SH-SY5Y (cell line): Measurements from ENCODE around the gene ITPRID2.

Source experiments
- GATA2 ChIP-seq: IDR thresholded peaks from 2 replicates; pipeline ENCODE4 v1.6.1; 2011; ENCODE audit warnings: mild to moderate bottlenecking, low read depth, low read length
- GATA3 ChIP-seq: IDR thresholded peaks from 2 replicates; pipeline ENCODE4 v1.6.1; 2011; ENCODE audit warnings: low read depth, mild to moderate bottlenecking, low read length, moderate library complexity

The ITPRID2 gene

DNA sequence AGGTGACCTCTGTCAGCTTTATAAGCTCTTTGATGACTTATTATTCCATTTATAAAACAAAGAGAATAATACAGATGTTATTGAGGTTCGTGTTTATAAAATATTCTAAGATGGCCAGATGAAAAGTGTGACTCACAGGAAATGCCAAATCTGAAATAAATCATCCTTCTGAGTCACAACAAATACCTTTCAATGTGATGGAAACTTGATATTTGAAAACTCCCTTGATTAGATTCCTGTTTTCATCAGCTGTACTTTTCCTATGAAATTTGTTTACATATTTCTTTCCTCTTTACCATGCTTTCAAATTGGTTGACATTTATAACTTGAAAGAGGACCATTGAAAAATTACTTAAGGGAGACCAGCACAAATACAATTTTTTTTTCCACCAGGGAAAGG is 63.5 kb downstream of the ITPRID2 start:
- TF ChIP-seq GATA2 (no peak), GATA3 (no peak)

DNA sequence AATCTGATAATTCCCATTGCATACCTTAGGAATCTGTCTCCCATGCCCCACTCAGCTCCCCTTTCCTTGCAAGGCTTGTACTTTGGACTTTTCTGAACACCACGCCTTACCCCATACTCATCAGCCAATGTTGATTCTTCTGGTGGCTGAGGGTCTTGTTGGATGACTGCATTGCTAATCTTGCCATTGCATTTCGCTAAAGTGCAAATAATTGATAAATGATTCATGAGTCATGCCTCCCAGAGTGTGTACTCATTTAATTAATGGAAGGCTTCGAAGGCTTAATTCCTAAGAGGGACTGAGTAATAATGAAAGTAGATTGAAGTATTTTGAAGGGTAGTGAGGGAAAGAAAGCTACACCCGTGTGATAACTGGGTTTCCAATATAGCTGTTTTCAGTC is 66.1 kb downstream of the ITPRID2 start:
- TF ChIP-seq GATA2 (no peak), GATA3 (no peak)

DNA sequence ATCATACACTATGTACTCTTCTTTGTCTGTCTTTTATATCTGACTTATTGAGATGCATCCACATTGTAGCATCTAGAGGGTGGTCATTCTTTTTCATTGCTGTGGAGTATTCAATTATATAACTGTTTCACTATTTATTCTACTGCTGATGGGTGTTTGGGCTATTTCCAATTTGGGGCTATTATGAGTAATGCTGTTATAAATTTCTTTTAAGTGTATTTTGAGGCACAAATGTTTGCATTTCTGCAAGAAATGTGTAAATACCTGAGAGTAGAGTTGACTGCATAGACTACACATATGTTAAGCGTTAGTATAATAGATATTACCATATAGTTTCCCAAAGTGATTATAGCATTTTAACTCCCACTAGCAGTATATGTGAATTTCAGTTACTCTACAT is 67.2 kb downstream of the ITPRID2 start:
- TF ChIP-seq GATA2, result no peak
- no peak for TF ChIP-seq GATA3

DNA sequence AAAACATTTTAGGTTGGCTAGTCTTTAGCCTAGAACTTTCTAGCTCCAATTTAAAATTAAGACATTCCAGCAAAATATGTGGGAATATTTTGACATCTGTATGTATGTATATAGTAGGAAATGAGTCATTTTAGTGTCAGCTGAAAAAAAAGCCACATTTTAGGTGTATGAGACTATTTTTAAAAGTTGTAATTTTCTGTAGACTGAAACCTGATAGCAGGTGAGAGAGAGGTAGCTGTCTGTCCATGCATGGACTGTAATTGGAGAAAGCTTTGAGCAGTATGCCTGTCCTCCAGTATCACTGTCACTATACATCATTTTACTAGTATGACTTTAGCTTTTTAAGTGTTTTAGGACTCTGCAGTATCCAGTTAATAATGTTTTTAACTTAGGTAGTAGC is 68.0 kb downstream of the ITPRID2 start:
- TF ChIP-seq GATA2, result no peak
- TF ChIP-seq GATA3, result no peak

DNA sequence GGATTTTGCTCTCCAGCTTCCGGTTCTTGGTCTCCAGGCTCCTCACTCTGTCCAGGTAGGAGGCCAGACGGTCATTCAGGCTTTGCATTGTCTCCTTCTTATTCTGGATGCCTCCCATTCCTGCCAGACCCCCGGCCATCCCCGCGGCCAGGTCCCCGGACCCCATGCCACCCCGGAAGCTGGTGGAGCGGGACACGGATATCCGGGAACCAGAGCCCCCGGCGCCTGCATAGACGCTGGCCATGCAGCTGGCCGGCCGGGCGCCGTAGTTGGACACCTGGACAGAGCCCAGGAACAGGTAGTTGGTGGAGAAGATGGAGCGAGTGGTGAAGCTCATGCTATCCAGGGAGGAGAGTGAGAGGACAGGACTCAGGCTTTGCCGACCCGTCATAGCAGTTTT is 70.6 kb downstream of the ITPRID2 start:
- TF ChIP-seq GATA2, result no peak
- TF ChIP-seq GATA3, result no peak

DNA sequence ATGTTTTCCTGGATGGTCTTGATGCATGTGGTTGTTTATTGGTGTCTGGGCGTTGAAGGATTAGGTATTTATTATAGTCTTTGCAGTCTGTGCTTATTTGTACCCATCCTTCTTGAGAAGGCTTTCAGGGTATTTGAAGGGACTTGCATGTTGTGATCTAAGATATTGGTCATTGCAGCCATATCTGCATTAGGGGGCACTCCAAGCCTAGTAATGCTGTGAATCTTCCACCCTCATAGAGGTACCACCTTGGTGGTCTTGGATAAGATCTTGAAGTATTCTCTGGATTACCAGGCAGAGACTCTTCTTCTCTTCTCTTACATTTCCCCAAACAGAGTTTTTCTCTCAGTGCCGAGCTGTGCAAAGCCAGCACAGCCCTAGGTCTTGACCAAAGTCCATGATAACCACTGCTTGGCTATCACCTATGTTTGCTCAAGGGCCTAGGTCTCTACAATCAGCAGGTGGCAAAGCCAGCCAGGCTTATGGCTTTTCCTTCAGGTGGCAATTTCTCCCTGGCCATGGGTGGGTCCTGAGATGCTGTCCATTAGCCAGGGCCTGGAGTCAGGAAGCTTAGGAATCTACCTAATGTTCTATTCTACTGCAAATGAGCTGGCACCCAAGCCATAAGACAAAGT is 78.7 kb downstream of the ITPRID2 start:
- no peak for TF ChIP-seq GATA3
- no peak for TF ChIP-seq GATA2

DNA sequence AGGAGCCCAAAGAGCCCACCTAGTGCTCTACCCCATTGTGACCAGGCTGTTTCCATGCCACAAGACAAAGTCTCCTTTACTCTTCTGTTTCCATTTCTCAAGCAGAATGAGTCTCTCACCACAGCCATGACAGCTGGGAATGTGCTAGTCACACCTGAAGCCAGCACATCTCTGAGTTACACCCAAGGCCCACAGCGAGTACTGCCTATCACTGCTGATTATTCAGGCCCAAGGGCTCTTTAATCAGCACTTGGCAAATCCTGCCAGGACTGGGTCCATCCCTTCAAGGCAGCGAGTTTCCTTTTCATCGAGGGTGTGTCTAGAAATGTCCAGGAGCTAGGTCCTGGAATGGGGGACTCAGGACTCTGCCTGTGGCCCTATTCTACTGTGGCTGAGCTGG is 79.5 kb downstream of the ITPRID2 start:
- TF ChIP-seq GATA3 (no peak), GATA2 (no peak)

DNA sequence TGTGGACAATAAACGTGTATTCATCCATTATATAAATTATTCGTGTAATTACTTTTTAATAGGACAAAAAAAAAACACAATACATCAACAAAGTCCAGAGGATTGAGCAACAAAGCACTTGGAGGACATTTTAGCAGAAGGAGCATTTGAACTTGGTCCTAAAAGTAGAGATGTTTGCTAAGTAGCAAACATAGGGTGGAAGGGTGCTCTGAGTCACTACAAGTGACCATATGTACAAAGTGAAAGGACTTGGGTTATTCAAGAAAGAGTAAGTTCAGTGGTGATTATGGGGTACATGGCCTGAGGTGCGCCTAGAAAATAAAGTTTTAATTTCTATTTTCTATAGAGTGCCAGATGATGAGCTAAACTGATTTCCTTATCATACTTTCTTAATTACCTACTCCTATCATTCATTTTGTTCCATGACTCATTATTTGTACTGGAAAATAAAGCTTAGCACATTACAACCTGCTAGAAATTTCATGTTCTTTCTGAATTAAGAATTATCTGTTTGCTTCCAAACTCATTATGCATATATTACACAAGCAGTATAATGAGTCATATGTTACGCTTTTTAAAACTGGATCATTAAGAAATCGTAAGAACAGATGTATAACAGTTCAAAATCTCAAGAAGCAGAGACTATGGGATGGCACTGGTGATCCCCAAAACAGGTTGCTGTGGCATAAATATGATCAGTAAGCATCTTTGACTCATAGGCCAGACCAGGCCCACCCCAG is 81.1 kb downstream of the ITPRID2 start:
- TF ChIP-seq GATA2 (no peak), GATA3 (no peak)

DNA sequence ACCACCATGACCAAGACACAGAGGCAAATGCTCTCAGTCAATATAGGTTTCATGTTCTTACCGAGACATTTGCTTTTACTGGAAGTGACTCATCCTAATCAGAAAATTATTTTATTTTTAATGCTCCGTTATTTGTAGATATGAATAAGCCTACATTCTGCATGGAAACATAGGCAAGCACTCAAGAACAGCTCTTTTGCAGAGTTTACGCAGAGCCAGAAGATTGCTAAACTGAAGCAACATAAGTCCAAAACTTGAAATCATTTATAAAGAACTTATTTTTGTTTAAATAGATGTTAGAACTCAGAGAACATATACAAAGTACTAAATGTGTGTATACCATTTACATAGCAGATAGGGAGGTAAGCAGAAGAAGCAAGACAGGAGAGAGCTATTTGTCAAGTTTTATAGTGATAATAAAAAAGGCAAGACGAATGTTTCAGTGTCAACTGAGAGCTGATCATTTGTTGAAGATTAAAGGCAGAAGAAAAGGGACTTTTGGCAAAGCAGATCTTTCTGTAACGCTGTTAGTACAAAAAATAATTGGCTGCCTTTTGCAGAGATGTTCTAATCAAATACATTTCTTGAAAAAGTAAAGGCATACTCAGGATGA is 81.7 kb downstream of the ITPRID2 start:
- TF ChIP-seq GATA3, result no peak
- TF ChIP-seq GATA2, result no peak

DNA sequence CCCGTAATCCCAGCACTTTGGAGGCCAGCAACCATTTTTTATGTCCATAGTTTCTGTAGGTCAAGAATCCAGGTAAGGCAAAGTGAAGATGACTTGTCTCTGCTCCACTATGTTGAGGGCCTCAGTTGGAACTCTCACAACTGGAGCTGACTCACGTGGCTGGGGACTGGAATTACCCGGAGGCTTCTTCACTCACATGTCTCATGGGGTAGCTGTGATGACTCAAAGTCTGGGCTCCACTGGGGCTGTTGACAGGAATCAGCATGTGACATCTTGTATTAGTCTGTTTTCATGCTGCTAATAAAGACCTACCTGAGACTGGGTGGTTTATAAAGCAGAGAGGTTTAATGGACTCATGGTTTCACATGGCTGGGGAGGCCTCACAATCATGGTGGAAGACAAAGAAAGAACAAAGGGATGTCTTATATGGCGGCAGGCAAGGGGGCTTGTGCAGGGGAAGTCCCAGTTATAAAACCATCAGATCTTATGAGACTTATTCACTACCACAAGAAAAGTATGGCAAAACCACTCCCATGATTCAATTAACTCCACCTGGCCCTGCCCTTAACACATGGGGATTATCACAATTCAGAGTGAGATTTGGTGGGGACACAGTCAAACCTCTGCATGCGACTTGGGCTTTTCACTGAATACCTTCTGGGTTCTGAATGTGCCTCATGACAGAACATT is 86.3 kb downstream of the ITPRID2 start:
- TF ChIP-seq GATA2, result no peak
- no peak for TF ChIP-seq GATA3

DNA sequence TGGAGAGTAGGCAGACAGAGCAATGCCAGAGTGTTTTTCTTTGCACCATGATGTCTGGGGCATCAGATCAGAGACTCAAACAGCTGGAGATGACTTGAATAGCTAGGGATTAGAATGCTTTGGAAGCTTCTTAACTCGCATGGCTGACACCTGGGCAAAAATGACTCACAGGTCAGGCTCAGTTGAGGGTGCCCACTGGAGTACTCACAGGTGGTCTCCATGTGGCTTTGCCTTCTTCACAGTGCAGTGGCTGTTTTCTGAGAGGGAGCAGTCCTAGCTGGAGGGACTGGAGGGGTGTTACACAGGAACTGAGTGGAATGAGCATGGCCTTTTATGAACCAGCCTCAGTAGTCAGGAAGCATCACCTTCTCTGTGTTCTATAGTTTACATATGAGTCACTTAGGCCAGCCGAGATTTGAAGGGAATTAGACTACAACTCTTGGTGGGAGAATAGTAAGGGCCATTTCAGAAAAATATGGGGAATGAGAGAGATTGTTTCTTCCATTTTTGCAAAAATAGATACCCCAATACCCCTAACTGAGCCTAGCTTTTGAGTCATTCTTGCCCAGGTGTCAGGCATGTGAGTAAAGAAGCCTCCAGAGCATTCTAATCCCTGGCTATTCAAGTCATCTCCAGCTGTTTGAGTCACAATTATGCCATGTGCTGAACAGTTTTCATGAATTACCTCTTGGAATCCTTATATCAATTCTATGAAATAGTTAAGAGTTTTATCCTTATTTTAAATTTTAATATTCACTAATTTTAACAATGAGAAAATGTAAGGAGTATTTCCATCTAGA is 87.0 kb downstream of the ITPRID2 start:
- TF ChIP-seq GATA2, result no peak
- TF ChIP-seq GATA3, result no peak
